NCI-H146 treated with DMSO at 0.1 percent for 48 hours (cell line): ENCODE results near the gene BEAN1.

ENCODE experiments used
- DNase-seq: peaks from one replicate; lab custom pipeline; 2025; ENCODE audit not compliant: unreplicated experiment; lab: John Stamatoyannopoulos, UW

Gene BEAN1

GRCh38 chr16:66519482-66520373, 92.6 kb downstream of the BEAN1 start:
- DNase-seq = no peak

GRCh38 chr16:66520406-66521170, 93.5 kb downstream of the BEAN1 start:
- no peak for DNase-seq

- no peak for DNase-seq
Observed at GRCh38 chr16:66521252-66521713, 94.2 kb downstream of the BEAN1 start.

GRCh38 chr16:66521951-66522771, 95.1 kb downstream of the BEAN1 start:
- DNase-seq = no peak

- no peak for DNase-seq
Observed at GRCh38 chr16:66522816-66523590, 95.9 kb downstream of the BEAN1 start.

GRCh38 chr16:66523861-66524354, 96.8 kb downstream of the BEAN1 start:
- no peak for DNase-seq

- no peak for DNase-seq
Observed at GRCh38 chr16:66524601-66525164, 97.6 kb downstream of the BEAN1 start.

- DNase-seq = no peak
Observed at GRCh38 chr16:66525396-66526180, 98.5 kb downstream of the BEAN1 start.

GRCh38 chr16:66528294-66528693, 101.2 kb downstream of the BEAN1 start:
- DNase-seq = no peak

GRCh38 chr16:66529475-66529874, 102.4 kb downstream of the BEAN1 start:
- no peak for DNase-seq
